Measurements from ENCODE around the gene GFY.

GRCh38 chr19:49398931-49399330, 26.3 kb upstream of the GFY start:
- TF ChIP-seq, protein P1, sequence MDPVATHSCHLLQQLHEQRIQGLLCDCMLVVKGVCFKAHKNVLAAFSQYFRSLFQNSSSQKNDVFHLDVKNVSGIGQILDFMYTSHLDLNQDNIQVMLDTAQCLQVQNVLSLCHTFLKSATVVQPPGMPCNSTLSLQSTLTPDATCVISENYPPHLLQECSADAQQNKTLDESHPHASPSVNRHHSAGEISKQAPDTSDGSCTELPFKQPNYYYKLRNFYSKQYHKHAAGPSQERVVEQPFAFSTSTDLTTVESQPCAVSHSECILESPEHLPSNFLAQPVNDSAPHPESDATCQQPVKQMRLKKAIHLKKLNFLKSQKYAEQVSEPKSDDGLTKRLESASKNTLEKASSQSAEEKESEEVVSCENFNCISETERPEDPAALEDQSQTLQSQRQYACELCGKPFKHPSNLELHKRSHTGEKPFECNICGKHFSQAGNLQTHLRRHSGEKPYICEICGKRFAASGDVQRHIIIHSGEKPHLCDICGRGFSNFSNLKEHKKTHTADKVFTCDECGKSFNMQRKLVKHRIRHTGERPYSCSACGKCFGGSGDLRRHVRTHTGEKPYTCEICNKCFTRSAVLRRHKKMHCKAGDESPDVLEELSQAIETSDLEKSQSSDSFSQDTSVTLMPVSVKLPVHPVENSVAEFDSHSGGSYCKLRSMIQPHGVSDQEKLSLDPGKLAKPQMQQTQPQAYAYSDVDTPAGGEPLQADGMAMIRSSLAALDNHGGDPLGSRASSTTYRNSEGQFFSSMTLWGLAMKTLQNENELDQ (tag by site-specific recombination; IDR thresholded peaks at IDR 0.05; ENCODE audit: low read depth): no peak
- TF ChIP-seq, protein P2, sequence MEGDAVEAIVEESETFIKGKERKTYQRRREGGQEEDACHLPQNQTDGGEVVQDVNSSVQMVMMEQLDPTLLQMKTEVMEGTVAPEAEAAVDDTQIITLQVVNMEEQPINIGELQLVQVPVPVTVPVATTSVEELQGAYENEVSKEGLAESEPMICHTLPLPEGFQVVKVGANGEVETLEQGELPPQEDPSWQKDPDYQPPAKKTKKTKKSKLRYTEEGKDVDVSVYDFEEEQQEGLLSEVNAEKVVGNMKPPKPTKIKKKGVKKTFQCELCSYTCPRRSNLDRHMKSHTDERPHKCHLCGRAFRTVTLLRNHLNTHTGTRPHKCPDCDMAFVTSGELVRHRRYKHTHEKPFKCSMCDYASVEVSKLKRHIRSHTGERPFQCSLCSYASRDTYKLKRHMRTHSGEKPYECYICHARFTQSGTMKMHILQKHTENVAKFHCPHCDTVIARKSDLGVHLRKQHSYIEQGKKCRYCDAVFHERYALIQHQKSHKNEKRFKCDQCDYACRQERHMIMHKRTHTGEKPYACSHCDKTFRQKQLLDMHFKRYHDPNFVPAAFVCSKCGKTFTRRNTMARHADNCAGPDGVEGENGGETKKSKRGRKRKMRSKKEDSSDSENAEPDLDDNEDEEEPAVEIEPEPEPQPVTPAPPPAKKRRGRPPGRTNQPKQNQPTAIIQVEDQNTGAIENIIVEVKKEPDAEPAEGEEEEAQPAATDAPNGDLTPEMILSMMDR (tag by site-specific recombination; IDR thresholded peaks at IDR 0.05): no peak
- no peak for TF ChIP-seq ZBTB7A (tag by site-specific recombination; IDR thresholded peaks at IDR 0.05; ENCODE audit: low read depth)
- TF ChIP-seq HIC1 (tag by site-specific recombination; IDR thresholded peaks at IDR 0.05): no peak
